ENCODE measurements around the gene GRM2.

GRM2 gene

GRCh38 chr3:51670053-51670822 lies 36.6 kb upstream of the GRM2 start:
- no peak for DNase-seq (ENCODE audit: low read depth)
- TF ChIP-seq CTCF (IDR thresholded peaks at IDR 0.05; ENCODE audit: low read depth, low read length, missing control alignments), result no peak
- peak overlapping the region; percentile 94 for H3K4me3 ChIP-seq (ENCODE audit: low read depth, low read length)

GRCh38 chr3:51670823-51671733 lies 35.8 kb upstream of the GRM2 start, which contains the start of gene TEX264:
TSS of gene TEX264 (plus strand) at chr3:51671252. CDS start at chr3:51674305, 3,053 bp downstream.
- peak; percentile 61 for DNase-seq (ENCODE audit: low read depth)

GRCh38 chr3:51671734-51672475 lies 35.0 kb upstream of the GRM2 start:
- H3K4me3 ChIP-seq (ENCODE audit: low read depth, low read length), result peak overlapping the region; percentile 94
- peak; percentile 26 for DNase-seq (ENCODE audit: low read depth)
- TF ChIP-seq CTCF (IDR thresholded peaks at IDR 0.05; ENCODE audit: low read depth, low read length, missing control alignments), result no peak

More at GRCh38 chr3:51670823-51671733, 35.8 kb upstream of the GRM2 start, which contains the start of gene TEX264:
- TF ChIP-seq CTCF (IDR thresholded peaks at IDR 0.05; ENCODE audit: low read depth, low read length, missing control alignments), result no peak
- H3K4me3 ChIP-seq (ENCODE audit: low read depth, low read length), result peak within 1 kb of the TSS; percentile 94

- no peak for TF ChIP-seq CTCF (IDR thresholded peaks at IDR 0.05; ENCODE audit: low read depth, low read length, missing control alignments)
- no peak for DNase-seq (ENCODE audit: low read depth)
- no peak overlapping the region for H3K4me3 ChIP-seq (ENCODE audit: low read depth, low read length)
Measured at GRCh38 chr3:51673181-51673801, 33.6 kb upstream of the GRM2 start.

GRCh38 chr3:51673802-51674654 lies 32.8 kb upstream of the GRM2 start:
- no peak overlapping the region for H3K4me3 ChIP-seq (ENCODE audit: low read depth, low read length)
- DNase-seq (ENCODE audit: low read depth), result no peak
- no peak for TF ChIP-seq CTCF (IDR thresholded peaks at IDR 0.05; ENCODE audit: low read depth, low read length, missing control alignments)
